Aorta (tissue), 5 donors: ENCODE data around the gene C1QTNF4. TPM values are rescaled to one million over a fixed set of nuclear protein-coding genes. Genes with fewer than 3 reads are reported as not detected.
A peak's percentile ranks its signal among the peaks of the same experiment; 100 is the strongest.

ENCODE experiments used
- ATAC-seq: fragments of 200-7000 bp; cut with Tn5 transposase; one replicate; pipeline ENCODE4 v1.9.1; 2022; ENCODE audit warnings: moderate library complexity; ENCODE audit not compliant: low FRiP score
- DNase-seq, 2 donors: peaks; one replicate each; pipeline ENCODE4 v3.0.0-alpha.2; 2020
- H3K27ac ChIP-seq, 2 donors: one replicate each; pipeline ENCODE4 v1.5.1; 2013; ENCODE audit warnings: low read length in 2 of 2, mild to moderate bottlenecking in 2 of 2, moderate library complexity in 2 of 2, control low read depth in 1 of 2, inconsistent platforms in 1 of 2, low read depth in 1 of 2
- H3K27me3 ChIP-seq, 2 donors: one replicate each; pipeline ENCODE4 v1.6.1; 2013; ENCODE audit warnings: control low read depth in 1 of 2, low read length in 1 of 2, mild to moderate bottlenecking in 1 of 2, moderate library complexity in 1 of 2; ENCODE audit not compliant: insufficient read depth in 2 of 2, control insufficient read depth in 1 of 2
- H3K36me3 ChIP-seq, 2 donors: one replicate each; pipeline ENCODE4 v1.6.1; 2013; ENCODE audit warnings: control low read depth in 1 of 2, low read length in 1 of 2, mild to moderate bottlenecking in 1 of 2; ENCODE audit not compliant: insufficient read depth in 2 of 2, control insufficient read depth in 1 of 2
- H3K4me1 ChIP-seq, 2 donors: one replicate each; pipeline ENCODE4 v1.6.1; 2013; ENCODE audit warnings: low read length in 2 of 2, control low read depth in 1 of 2, mild to moderate bottlenecking in 1 of 2, moderate library complexity in 1 of 2; ENCODE audit not compliant: insufficient read depth in 2 of 2, control insufficient read depth in 1 of 2
- H3K4me3 ChIP-seq, 2 donors: one replicate each; pipeline ENCODE4 v1.5.1; 2013; ENCODE audit warnings: low read length in 2 of 2, control low read depth in 1 of 2, mild to moderate bottlenecking in 1 of 2
- H3K9me3 ChIP-seq: one replicate; pipeline ENCODE4 v1.6.1; 2013; ENCODE audit warnings: mild to moderate bottlenecking, low read length; ENCODE audit not compliant: control insufficient read depth
- WGBS, 2 donors: extraction: QIAGEN DNeasy Blood & Tissue Kit; methylation state at CpG; one replicate each; pipeline ENCODE4 v1.1.7; 2013; 5-methylcytosine and 5-hydroxymethylcytosine counted together
- intact Hi-C, 2 donors: fragments of 100-400 bp; cut with DNase I; formaldehyde crosslinking; loops; one replicate each; pipeline versions ENCODE4 v1.14.2 to v1.15.0; 2022
- polyA plus RNA-seq, 2 donors: library from polyadenylated mRNA; stranded (reverse); fragments of 200-250 nt; gene quantifications; one replicate each; pipeline ENCODE4 v1.2.3, GENCODE V29; 2013
- total RNA-seq, 2 donors: library from RNA; stranded (reverse); fragmentation: NEBNext Ultra II Directional; extraction: Animal tissue kit (Norgen Biotek cat#: 25700); gene quantifications; one replicate each; pipeline ENCODE4 v1.2.1, GENCODE V29; 2021
- donor health status: healthy with polysubstance abuse.
- donor health status: Bipolar disorder and iron deficiency.
- donor health status: DM: no; HTN: no; CAD: no.
- donor health status: DM: no; HTN: no; CAD: no.
- donor health status: DM: yes; HTN: yes; CAD: no.

Gene C1QTNF4
- total and polyA plus RNA-seq, 4 donors = 0.63 to 3.1 (median 2.3) TPM

GRCh38 chr11:47589584-47589976 lies 4.6 kb downstream of the C1QTNF4 start:
- Histone ChIP-seq H3K27ac (no peak overlapping the region), H3K27me3 (no peaks in the 10 kb centered on the region), H3K9me3 (no peaks in the 10 kb centered on the region), H3K4me3 (peak overlapping the region in 1 of 2 donors; percentile 3), H3K36me3 (no peaks in the 10 kb centered on the region), H3K4me1 (no peaks in the 10 kb centered on the region)
- intact Hi-C loops = no loop called here
- peak; percentile 42 for ATAC-seq
- DNase-seq = peak in 1 of 2 donors; percentile 33
- 26 to 29% methylated on average over 50 to 51 of the region's 51 CpGs for WGBS, 2 donors

- Histone ChIP-seq H3K27me3 (no peaks in the 10 kb centered on the region), H3K27ac (no peak overlapping the region), H3K9me3 (no peaks in the 10 kb centered on the region), H3K36me3 (peaks cover 0 to 2% of the 10 kb centered on the region in 2 donors), H3K4me1 (no peaks in the 10 kb centered on the region), H3K4me3 (no peak overlapping the region)
- peak in 1 of 2 donors; percentile 0 for DNase-seq
- WGBS, 2 donors = 80 to 85% methylated on average over 11 of the region's 11 CpGs
- ATAC-seq = no peak
- intact Hi-C loops = no loop called here
Observed at GRCh38 chr11:47589118-47589517, 5.1 kb downstream of the C1QTNF4 start.

- Histone ChIP-seq H3K9me3 (no peaks in the 10 kb centered on the region), H3K36me3 (peaks cover 5 to 6% of the 10 kb centered on the region in 2 donors), H3K27ac (no peak overlapping the region), H3K4me1 (no peaks in the 10 kb centered on the region), H3K4me3 (no peak overlapping the region), H3K27me3 (no peaks in the 10 kb centered on the region)
- 80 to 89% methylated on average over 14 of the region's 14 CpGs for WGBS, 2 donors
- ATAC-seq (peak; percentile 61), DNase-seq (peak; percentile 80 to 90)
- intact Hi-C loops = no loop called here
Observed at GRCh38 chr11:47587723-47588326, 6.4 kb downstream of the C1QTNF4 start.

GRCh38 chr11:47587039-47587716 lies 7.0 kb downstream of the C1QTNF4 start:
- no peak for ATAC-seq
- H3K27ac ChIP-seq = no peak overlapping the region
- intact Hi-C loops = no loop called here

GRCh38 chr11:47586098-47586855 lies 7.9 kb downstream of the C1QTNF4 start, which contains the start of gene FAM180B:
Gene FAM180B, plus strand, starts transcription at chr11:47586678. Its CDS starts 91 bp downstream, at chr11:47586769.
- H3K27ac ChIP-seq = no peak within 1 kb of the TSS
- DNase-seq = peak in 1 of 2 donors; percentile 60
- H3K27me3 ChIP-seq = no peaks in the 10 kb centered on the region
- H3K36me3 ChIP-seq = peaks cover 5 to 12% of the 10 kb centered on the region in 2 donors
- H3K9me3 ChIP-seq = no peaks in the 10 kb centered on the region
- H3K4me1 ChIP-seq = no peaks in the 10 kb centered on the region
- ATAC-seq = no peak
- 70 to 73% methylated on average over 12 of the region's 12 CpGs for WGBS, 2 donors
- H3K4me3 ChIP-seq = no peak within 1 kb of the TSS
- intact Hi-C loops = no loop called here

More at GRCh38 chr11:47587039-47587716, 7.0 kb downstream of the C1QTNF4 start:
- no peaks in the 10 kb centered on the region for H3K4me1 ChIP-seq
- peak in 1 of 2 donors; percentile 45 for DNase-seq
- H3K9me3 ChIP-seq = no peaks in the 10 kb centered on the region
- peaks cover 5 to 6% of the 10 kb centered on the region in 2 donors for H3K36me3 ChIP-seq
- no peaks in the 10 kb centered on the region for H3K27me3 ChIP-seq
- WGBS, 2 donors = 78 to 80% methylated on average over 6 of the region's 6 CpGs
- no peak overlapping the region for H3K4me3 ChIP-seq

GRCh38 chr11:47583844-47584243 lies 10.4 kb downstream of the C1QTNF4 start:
- ATAC-seq (no peak), DNase-seq (peak in 1 of 2 donors; percentile 18)
- peaks cover 5 to 13% of the 10 kb centered on the region in 2 donors for H3K36me3 ChIP-seq
- H3K4me3 ChIP-seq = no peak overlapping the region
- H3K27ac ChIP-seq = no peak overlapping the region
- WGBS, 2 donors = 85 to 89% methylated on average over 5 of the region's 5 CpGs
- intact Hi-C loops = no loop called here
- H3K9me3 ChIP-seq = no peaks in the 10 kb centered on the region
- peaks cover 0 to 1% of the 10 kb centered on the region in 2 donors for H3K4me1 ChIP-seq
- no peaks in the 10 kb centered on the region for H3K27me3 ChIP-seq

GRCh38 chr11:47578524-47579494 lies 15.4 kb downstream of the C1QTNF4 start, which contains the start of the genes KBTBD4 and NDUFS3:
Gene KBTBD4, minus strand, starts transcription at chr11:47578970. Its CDS starts 19 bp downstream, at chr11:47578951.
Gene NDUFS3, plus strand, starts transcription at chr11:47579074. Its CDS starts 18 bp downstream, at chr11:47579092.
- intact Hi-C loops = loop anchor here in 1 of 2 donors (10.0 kb wide), 1 partner anchor 174 kb away; the partner anchor contains the start of gene SLC39A13
- Histone ChIP-seq H3K27ac (peak within 1 kb of the TSS in 1 of 2 donors; percentile 53), H3K27me3 (no peaks in the 10 kb centered on the region), H3K36me3 (peaks cover 2 to 11% of the 10 kb centered on the region in 2 donors), H3K9me3 (no peaks in the 10 kb centered on the region), H3K4me3 (peak within 1 kb of the TSS; percentile 74 to 98), H3K4me1 (peaks cover 1 to 2% of the 10 kb centered on the region in 2 donors)
- DNase-seq (peak; percentile 90 to 94), ATAC-seq (peak; percentile 97)
- WGBS, 2 donors = 0% methylated on average over 66 to 72 of the region's 72 CpGs
